IMR-90 (cell line): Measurements from ENCODE around the gene PRKCB. TPM values are rescaled to one million over a fixed set of nuclear protein-coding genes. Genes with fewer than 3 reads are reported as not detected.

ENCODE experiments used
- ATAC-seq: fragments of 200-7000 bp; cut with Tn5 transposase; 2 replicates; pipeline ENCODE4 v1.9.1; 2020; ENCODE audit warnings: low read depth, mild to moderate bottlenecking, moderate library complexity
- BruUV-seq: library from RNA; stranded (reverse); fragments of 400-500 nt; replicated peaks from 2 replicates; lab custom pipeline; 2021; lab: Mats Ljungman, UMichigan
- CTCF ChIA-PET: fragments of 300-600 bp; formaldehyde crosslinking; extraction: SDS; loops from one replicate; lab custom pipeline; 2021; ENCODE audit warnings: antibody characterized with exemption; lab: Yijun Ruan, JAX
- POLR2A ChIA-PET: fragments of 300-600 bp; sonication (Branson Sonifier 250); formaldehyde crosslinking; loops from one replicate; lab custom pipeline; 2022; ENCODE audit warnings: antibody characterized with exemption; ENCODE audit not compliant: unreplicated experiment; lab: Charles Lee
- DNase-seq: peaks from one replicate; pipeline ENCODE4 v3.0.0; 2013
- H2AFZ ChIP-seq: replicated peaks from 2 replicates; pipeline ENCODE3; 2013; ENCODE audit warnings: low read length, mild to moderate bottlenecking; ENCODE audit not compliant: poor library complexity
- H2AK5ac ChIP-seq: 2 replicates; pipeline ENCODE4 v1.6.1; 2013; ENCODE audit warnings: low read depth, low read length, inconsistent platforms
- H2AK9ac ChIP-seq: replicated peaks from 2 replicates; pipeline ENCODE3; 2013; ENCODE audit warnings: mild to moderate bottlenecking, low read depth, low read length, moderate library complexity; ENCODE audit not compliant: poor library complexity
- H2BK120ac ChIP-seq: 2 replicates; pipeline ENCODE4 v1.6.1; 2013; ENCODE audit warnings: low read depth, low read length, inconsistent platforms
- H2BK15ac ChIP-seq: 3 replicates; pipeline ENCODE4 v1.6.1; 2013; ENCODE audit warnings: low read depth, low read length, inconsistent platforms
- H2BK20ac ChIP-seq: 2 replicates; pipeline ENCODE4 v1.6.1; 2013; ENCODE audit warnings: low read depth, mild to moderate bottlenecking, inconsistent platforms, low read length, moderate library complexity
- H2BK5ac ChIP-seq: 2 replicates; pipeline ENCODE4 v1.6.1; 2013; ENCODE audit warnings: mild to moderate bottlenecking, low read depth, low read length, inconsistent platforms; ENCODE audit not compliant: poor library complexity, severe bottlenecking
- H3K14ac ChIP-seq: replicated peaks from 2 replicates; pipeline ENCODE4 v1.6.1; 2013; ENCODE audit warnings: low read depth, low read length, inconsistent platforms
- H3K18ac ChIP-seq: 2 replicates; pipeline ENCODE4 v1.6.1; 2013; ENCODE audit warnings: low read depth, low read length, control low read depth
- H3K23ac ChIP-seq: 2 replicates; pipeline ENCODE4 v1.6.1; 2013; ENCODE audit warnings: low read depth, low read length, inconsistent platforms
- H3K27ac ChIP-seq: 2 replicates; pipeline ENCODE4 v1.5.1; 2013; ENCODE audit warnings: mild to moderate bottlenecking, control low read depth, low read length; ENCODE audit not compliant: insufficient read depth
- H3K27me3 ChIP-seq: 2 replicates; pipeline ENCODE4 v1.6.1; 2013; ENCODE audit warnings: low read length; ENCODE audit not compliant: control insufficient read depth, insufficient read depth
- H3K36me3 ChIP-seq: 2 replicates; pipeline ENCODE4 v1.6.1; 2013; ENCODE audit warnings: low read length, mixed read lengths; ENCODE audit not compliant: control insufficient read depth, insufficient read depth
- H3K4ac ChIP-seq: 2 replicates; pipeline ENCODE4 v1.6.1; 2013; ENCODE audit warnings: low read depth, low read length, inconsistent platforms
- H3K4me1 ChIP-seq: 2 replicates; pipeline ENCODE4 v1.6.1; 2013; ENCODE audit warnings: low read length, mixed read lengths; ENCODE audit not compliant: control insufficient read depth, insufficient read depth
- H3K4me2 ChIP-seq: 2 replicates; pipeline ENCODE4 v1.6.1; 2013; ENCODE audit warnings: low read depth, mild to moderate bottlenecking, control low read depth, low read length, moderate library complexity
- H3K4me3 ChIP-seq: 2 replicates; pipeline ENCODE4 v1.5.1; 2013; ENCODE audit warnings: low read depth, mild to moderate bottlenecking, control low read depth, low read length, moderate library complexity; ENCODE audit not compliant: insufficient read depth
- H3K56ac ChIP-seq: 2 replicates; pipeline ENCODE4 v1.6.1; 2013; ENCODE audit warnings: low read length, inconsistent platforms; ENCODE audit not compliant: insufficient read depth; ENCODE audit errors: extremely low read depth
- H3K79me1 ChIP-seq, 2 experiments: 2 replicates each; pipeline ENCODE4 v1.6.1; 2013; ENCODE audit warnings: low read length in 2 of 2, inconsistent platforms in 1 of 2, low read depth in 1 of 2
- H3K9ac ChIP-seq: 2 replicates; pipeline ENCODE4 v1.6.1; 2013; ENCODE audit warnings: low read depth, low read length, control low read depth
- H3K9me1 ChIP-seq: 2 replicates; pipeline ENCODE4 v1.6.1; 2013; ENCODE audit warnings: low read length, inconsistent platforms; ENCODE audit not compliant: insufficient read depth
- H3K9me3 ChIP-seq: 2 replicates; pipeline ENCODE4 v1.6.1; 2013; ENCODE audit warnings: low read length; ENCODE audit not compliant: control insufficient read depth, insufficient read depth
- H4K20me1 ChIP-seq: 2 replicates; pipeline ENCODE4 v1.6.1; 2013; ENCODE audit warnings: low read length, inconsistent platforms; ENCODE audit not compliant: insufficient read depth
- H4K5ac ChIP-seq: 2 replicates; pipeline ENCODE4 v1.6.1; 2013; ENCODE audit warnings: mild to moderate bottlenecking, low read depth, low read length, control low read depth
- H4K8ac ChIP-seq, 2 experiments: 2 replicates each; pipeline ENCODE4 v1.6.1; 2013; ENCODE audit warnings: low read depth in 2 of 2, low read length in 2 of 2, control low read depth in 1 of 2, inconsistent platforms in 1 of 2
- H4K91ac ChIP-seq: 2 replicates; pipeline ENCODE4 v1.6.1; 2013; ENCODE audit warnings: low read depth, low read length, inconsistent platforms; ENCODE audit not compliant: insufficient read depth
- BHLHE40 ChIP-seq: fragments of 150-350 bp; IDR thresholded peaks from 2 replicates; pipeline ENCODE4 v1.6.1; 2016; ENCODE audit warnings: mild to moderate bottlenecking, low read depth, low read length
- CEBPB ChIP-seq: IDR thresholded peaks from 2 replicates; pipeline ENCODE4 v1.6.1; 2012; ENCODE audit warnings: low read depth, low read length, improper control_type of control experiment
- CHD1 ChIP-seq: IDR thresholded peaks from 2 replicates; pipeline ENCODE4 v1.6.1; 2012; ENCODE audit warnings: low read depth, low read length, improper control_type of control experiment
- FOS ChIP-seq: fragments of 150-350 bp; IDR thresholded peaks from 2 replicates; pipeline ENCODE4 v1.6.1; 2016; ENCODE audit warnings: low read depth, low read length
- MAFK ChIP-seq: IDR thresholded peaks from 2 replicates; pipeline ENCODE4 v1.6.1; 2012; ENCODE audit warnings: low read depth, low read length, improper control_type of control experiment
- MAZ ChIP-seq: IDR thresholded peaks from 2 replicates; pipeline ENCODE4 v1.6.1; 2012; ENCODE audit warnings: low read depth, mild to moderate bottlenecking, low read length, improper control_type of control experiment, moderate library complexity, borderline replicate concordance
- MXI1 ChIP-seq: IDR thresholded peaks from 2 replicates; pipeline ENCODE4 v1.6.1; 2012; ENCODE audit warnings: low read depth, mild to moderate bottlenecking, low read length, moderate library complexity, borderline replicate concordance
- NFE2L2 ChIP-seq: fragments of 150-350 bp; IDR thresholded peaks from 2 replicates; pipeline ENCODE4 v1.6.1; 2016; ENCODE audit warnings: low read depth, mild to moderate bottlenecking, low read length
- POLR2A ChIP-seq: IDR thresholded peaks from 2 replicates; pipeline ENCODE4 v1.6.1; 2012; ENCODE audit warnings: mild to moderate bottlenecking, low read depth, low read length
- RAD21 ChIP-seq: IDR thresholded peaks from 2 replicates; pipeline ENCODE4 v1.6.1; 2012; ENCODE audit warnings: low read length, improper control_type of control experiment
- RCOR1 ChIP-seq: IDR thresholded peaks from 2 replicates; pipeline ENCODE4 v1.6.1; 2012; ENCODE audit warnings: mild to moderate bottlenecking, low read length, improper control_type of control experiment; ENCODE audit not compliant: insufficient replicate concordance
- RFX5 ChIP-seq: IDR thresholded peaks from 2 replicates; pipeline ENCODE4 v1.8.0; 2012; ENCODE audit warnings: low read depth, mild to moderate bottlenecking, low read length, moderate library complexity
- USF2 ChIP-seq: fragments of 150-350 bp; IDR thresholded peaks from 2 replicates; pipeline ENCODE4 v1.6.1; 2017; ENCODE audit warnings: mild to moderate bottlenecking, antibody characterized with exemption, low read length, low read depth
- WGBS, 2 experiments: methylation state at CpG; one replicate each; pipeline versions ENCODE4 v1.1.5 to v1.1.7; 2013; ENCODE audit warnings: missing lambda C conversion rate in 2 of 2; ENCODE audit not compliant: insufficient read length in 1 of 2; ENCODE audit errors: extremely low coverage in 2 of 2; 5-methylcytosine and 5-hydroxymethylcytosine counted together
- dilution Hi-C: fragments of 300-500 bp; cut with HindIII; formaldehyde crosslinking; loops from one replicate; pipeline ENCODE4 v1.14.3; 2018; ENCODE audit warnings: low sequenced_read_pairs; ENCODE audit not compliant: unreplicated experiment
- in situ Hi-C: fragments of 300-500 bp; cut with MboI; formaldehyde crosslinking; loops from 3 replicates; pipeline ENCODE4 v1.14.3; 2019; ENCODE audit warnings: low sequenced_read_pairs, inconsistent platforms, mixed read lengths
- intact Hi-C: fragments of 100-400 bp; cut with micrococcal nuclease; formaldehyde crosslinking; loops from 2 replicates; pipeline ENCODE4 v1.10.0; 2022
- polyA plus RNA-seq, 3 experiments: library from polyadenylated mRNA; depleted of rRNA; stranded (reverse); fragments of >200 nt; gene quantifications; 2 replicates each; pipeline ENCODE4 v1.2.3, GENCODE V29; 2012; ENCODE audit warnings: low replicate concordance in 1 of 3
- total RNA-seq: library from RNA; depleted of rRNA; stranded (reverse); fragments of >200 nt; gene quantifications from 2 replicates; pipeline ENCODE4 v1.2.3, GENCODE V29; 2012

Gene PRKCB
- total and polyA plus RNA-seq, 2 of the 4 experiments (the other 2 are of a cell fraction), result under 0.01 TPM; not detected in 1

DNA sequence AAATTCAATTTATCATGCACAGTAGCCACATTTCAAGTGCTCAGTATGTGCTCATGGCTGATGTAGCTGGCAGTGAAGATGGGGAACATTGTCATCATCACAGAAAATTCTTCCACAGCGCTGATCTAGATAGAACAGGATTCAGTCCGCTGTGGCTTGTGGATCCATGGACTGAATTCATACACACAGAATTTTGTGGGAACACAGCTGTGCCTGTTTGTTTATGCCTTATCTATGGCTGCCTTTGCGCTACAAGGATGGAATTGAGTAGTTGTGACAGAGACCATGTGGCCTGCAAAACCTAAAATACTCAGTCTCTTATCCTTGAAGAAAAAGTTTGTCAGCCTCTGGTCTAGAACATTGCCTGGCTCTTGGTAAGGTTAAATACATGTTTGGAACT, 128.4 kb downstream of the PRKCB start:
- Histone ChIP-seq H4K5ac (no peak overlapping the region), H4K8ac (no peak overlapping the region), H3K14ac (no peak overlapping the region), H3K4me3 (no peak overlapping the region), H3K9me1 (no peaks in the 10 kb centered on the region), H2BK15ac (no peak overlapping the region), H3K36me3 (no peaks in the 10 kb centered on the region), H2AFZ (no peak overlapping the region), H3K27ac (no peak overlapping the region), H3K18ac (no peak overlapping the region), H2BK120ac (no peak overlapping the region), H3K9me3 (no peaks in the 10 kb centered on the region), H2AK5ac (no peak overlapping the region), H3K9ac (no peak overlapping the region), H4K91ac (no peak overlapping the region), H3K56ac (no peak overlapping the region), H4K20me1 (no peaks in the 10 kb centered on the region), H3K27me3 (no peaks in the 10 kb centered on the region), H2AK9ac (no peak overlapping the region), H3K4me2 (no peak overlapping the region), H3K4me1 (no peaks in the 10 kb centered on the region), H3K79me1 (no peaks in the 10 kb centered on the region), H3K23ac (no peak overlapping the region), H3K4ac (no peak overlapping the region), H2BK5ac (no peak overlapping the region), H2BK20ac (no peak overlapping the region)
- dilution Hi-C loops, result no loop called here
- WGBS, 2 experiments, result no CpG with 5 or more reads among the region's 3 CpGs
- intact Hi-C loops, result no loop called here
- ChIA-PET CTCF (no interaction called here), POLR2A (interaction anchor here (0.6 kb wide), 1 partner anchor 40 kb away, joined by 13 read pairs; no protein-coding TSS in a partner anchor)
- DNase-seq, result no peak
- no TSS peak for BruUV-seq
- TF ChIP-seq FOS (no peak), RFX5 (no peak), NFE2L2 (no peak), RAD21 (no peak), CEBPB (no peak), CHD1 (no peak), MAFK (no peak), MAZ (no peak), RCOR1 (no peak), POLR2A (no peak), MXI1 (no peak), USF2 (no peak), BHLHE40 (no peak)
- no peak for ATAC-seq
- in situ Hi-C loops, result no loop called here
